NOMO-1 treated with DMSO at 0.1 percent for 48 hours (cell line): ENCODE results near the gene CABP4.
"Not testable (repeated sequence)": the region's sequence is repeated elsewhere in the genome, so short reads cannot be mapped to it uniquely, and the experiment has no call there.

Experiments
- DNase-seq: peaks from one replicate; lab custom pipeline; 2025; ENCODE audit not compliant: unreplicated experiment; lab: John Stamatoyannopoulos, UW

Gene CABP4

GRCh38 chr11:67476692-67477091 is 21.5 kb downstream of the CABP4 start:
- not testable (repeated sequence) for DNase-seq

- not testable (repeated sequence) for DNase-seq
Measured at GRCh38 chr11:67477344-67478050, 22.3 kb downstream of the CABP4 start.

GRCh38 chr11:67482275-67482826 is 27.2 kb downstream of the CABP4 start:
- peak; percentile 88 for DNase-seq

- DNase-seq, result peak; percentile 98
Measured at GRCh38 chr11:67482827-67483798, 28.0 kb downstream of the CABP4 start, which contains the start of gene AIP. AIP (plus strand) TSS chr11:67483026; CDS start chr11:67483159, 133 bp downstream.

- DNase-seq, result no peak
Measured at GRCh38 chr11:67483831-67484665, 28.9 kb downstream of the CABP4 start.

GRCh38 chr11:67484847-67485311 is 29.7 kb downstream of the CABP4 start:
- peak; percentile 64 for DNase-seq

- DNase-seq, result not testable (repeated sequence)
Measured at GRCh38 chr11:67485873-67486361, 30.8 kb downstream of the CABP4 start.

- DNase-seq, result no peak
Measured at GRCh38 chr11:67486481-67487195, 31.5 kb downstream of the CABP4 start.

GRCh38 chr11:67489203-67489884 is 34.2 kb downstream of the CABP4 start:
- DNase-seq, result no peak

GRCh38 chr11:67489885-67490726 is 35.0 kb downstream of the CABP4 start:
- no peak for DNase-seq

GRCh38 chr11:67490727-67491065 is 35.5 kb downstream of the CABP4 start:
- DNase-seq, result no peak

- no peak for DNase-seq
Measured at GRCh38 chr11:67491276-67492068, 36.3 kb downstream of the CABP4 start.

- DNase-seq, result no peak
Measured at GRCh38 chr11:67492069-67492727, 37.0 kb downstream of the CABP4 start.

- no peak for DNase-seq
Measured at GRCh38 chr11:67492801-67493547, 37.8 kb downstream of the CABP4 start.

- DNase-seq, result no peak
Measured at GRCh38 chr11:67493548-67494370, 38.6 kb downstream of the CABP4 start.
